T-cell (primary cell): ENCODE measurements around the gene ZSWIM4. TPM values are rescaled to one million over a fixed set of nuclear protein-coding genes. Genes with fewer than 3 reads are reported as not detected.

Experiments used
- ATAC-seq, 4 experiments: fragments of 200-7000 bp in 3 of 4; fragments of 150-1000 bp in 1 of 4; cut with Tn5 transposase; replicated peaks in 1 of 4; 1 replicate in 3 of 4; 2 replicates in 1 of 4; pipeline ENCODE4 v1.10.0; 2021; ENCODE audit warnings: moderate library complexity in 3 of 4, mild to moderate bottlenecking in 2 of 4, moderate number of reproducible peaks in 1 of 4
- CTCF ChIA-PET, 2 donors: fragments of 300-600 bp; sonication (Branson Sonifier 250); formaldehyde crosslinking; loops; one replicate each; lab custom pipeline; 2022; ENCODE audit warnings: antibody characterized with exemption in 2 of 2; lab: Charles Lee
- POLR2A ChIA-PET, 2 donors: fragments of 300-600 bp; sonication (Branson Sonifier 250); formaldehyde crosslinking; loops; one replicate each; lab custom pipeline; 2022; ENCODE audit warnings: antibody characterized with exemption in 2 of 2; lab: Charles Lee
- DNase-seq, 35 experiments: peaks; one replicate each; pipeline versions ENCODE4 v3.0.0 to v3.0.0-alpha.2; 2013 to 2023
- H3K27ac ChIP-seq: one replicate; pipeline ENCODE4 v1.5.1; 2013; ENCODE audit warnings: low read length
- H3K27me3 ChIP-seq, 2 experiments: replicated peaks in 1 of 2; 1 replicate in 1 of 2; 2 replicates in 1 of 2; pipeline versions ENCODE4 v1.6.1 to v1.7.0; 2013; ENCODE audit warnings: low read length in 1 of 2, mixed read lengths in 1 of 2; ENCODE audit not compliant: control insufficient read depth in 2 of 2, insufficient read depth in 2 of 2; ENCODE audit errors: extremely low read depth in 1 of 2
- H3K36me3 ChIP-seq, 2 donors: 1 replicate in 1 of 2; 2 replicates in 1 of 2; pipeline versions ENCODE4 v1.6.1 to v1.7.0; 2013; ENCODE audit warnings: low read length in 1 of 2; ENCODE audit not compliant: control insufficient read depth in 2 of 2, insufficient read depth in 1 of 2; ENCODE audit errors: extremely low read depth in 1 of 2
- H3K4me1 ChIP-seq, 2 experiments: 1 replicate in 1 of 2; 2 replicates in 1 of 2; pipeline versions ENCODE4 v1.6.1 to v1.7.0; 2013; ENCODE audit warnings: low read length in 2 of 2, mixed read lengths in 1 of 2; ENCODE audit not compliant: insufficient read depth in 2 of 2, control insufficient read depth in 1 of 2; ENCODE audit errors: extremely low read depth in 1 of 2
- H3K4me3 ChIP-seq, 2 donors: 1 replicate in 1 of 2; 2 replicates in 1 of 2; pipeline versions ENCODE4 v1.5.1 to v1.7.0; 2013; ENCODE audit warnings: mild to moderate bottlenecking in 2 of 2, low read length in 1 of 2, moderate library complexity in 1 of 2; ENCODE audit not compliant: control insufficient read depth in 1 of 2; ENCODE audit errors: extremely low read depth in 1 of 2
- H3K9me3 ChIP-seq: 2 replicates; pipeline ENCODE4 v1.7.0; 2013
- H3K27ac Mint-ChIP-seq, 2 donors: one replicate each; pipeline ENCODE4 v1.8.0; 2020 to 2021; ENCODE audit warnings: mild to moderate bottlenecking in 2 of 2, mixed read lengths in 2 of 2
- H3K27me3 Mint-ChIP-seq, 2 donors: one replicate each; pipeline ENCODE4 v1.8.0; 2021 to 2022; ENCODE audit warnings: mixed read lengths in 2 of 2
- H3K36me3 Mint-ChIP-seq: one replicate; pipeline ENCODE4 v1.8.0; 2021; ENCODE audit warnings: mixed read lengths
- H3K4me1 Mint-ChIP-seq, 3 donors: one replicate each; pipeline ENCODE4 v1.8.0; 2020 to 2022; ENCODE audit warnings: mixed read lengths in 3 of 3, mild to moderate bottlenecking in 1 of 3
- H3K4me3 Mint-ChIP-seq, 3 donors: one replicate each; pipeline ENCODE4 v1.8.0; 2020 to 2022; ENCODE audit warnings: mild to moderate bottlenecking in 3 of 3, mixed read lengths in 3 of 3, moderate library complexity in 3 of 3
- H3K9me3 Mint-ChIP-seq, 3 donors: one replicate each; pipeline ENCODE4 v1.8.0; 2020 to 2022; ENCODE audit warnings: mixed read lengths in 3 of 3
- WGBS: methylation state at CpG from one replicate; pipeline ENCODE4 v1.1.5; 2013; ENCODE audit warnings: missing lambda C conversion rate; ENCODE audit not compliant: insufficient coverage; 5-methylcytosine and 5-hydroxymethylcytosine counted together
- total RNA-seq, 35 experiments: library from RNA in 6 of 35; stranded (reverse) in 6 of 35; fragments of 120-200 nt in 1 of 35; gene quantifications; one replicate each; pipeline versions ENCODE4 v1.2.1 to v1.2.4 and lab custom pipeline; 2013 to 2026

ZSWIM4 gene
- total RNA-seq, 5 donors from 2014 or later (not counting 1 experiment from before 2014, with no cell fraction given) = 5.4 to 9.8 (median 9.0) TPM

DNA sequence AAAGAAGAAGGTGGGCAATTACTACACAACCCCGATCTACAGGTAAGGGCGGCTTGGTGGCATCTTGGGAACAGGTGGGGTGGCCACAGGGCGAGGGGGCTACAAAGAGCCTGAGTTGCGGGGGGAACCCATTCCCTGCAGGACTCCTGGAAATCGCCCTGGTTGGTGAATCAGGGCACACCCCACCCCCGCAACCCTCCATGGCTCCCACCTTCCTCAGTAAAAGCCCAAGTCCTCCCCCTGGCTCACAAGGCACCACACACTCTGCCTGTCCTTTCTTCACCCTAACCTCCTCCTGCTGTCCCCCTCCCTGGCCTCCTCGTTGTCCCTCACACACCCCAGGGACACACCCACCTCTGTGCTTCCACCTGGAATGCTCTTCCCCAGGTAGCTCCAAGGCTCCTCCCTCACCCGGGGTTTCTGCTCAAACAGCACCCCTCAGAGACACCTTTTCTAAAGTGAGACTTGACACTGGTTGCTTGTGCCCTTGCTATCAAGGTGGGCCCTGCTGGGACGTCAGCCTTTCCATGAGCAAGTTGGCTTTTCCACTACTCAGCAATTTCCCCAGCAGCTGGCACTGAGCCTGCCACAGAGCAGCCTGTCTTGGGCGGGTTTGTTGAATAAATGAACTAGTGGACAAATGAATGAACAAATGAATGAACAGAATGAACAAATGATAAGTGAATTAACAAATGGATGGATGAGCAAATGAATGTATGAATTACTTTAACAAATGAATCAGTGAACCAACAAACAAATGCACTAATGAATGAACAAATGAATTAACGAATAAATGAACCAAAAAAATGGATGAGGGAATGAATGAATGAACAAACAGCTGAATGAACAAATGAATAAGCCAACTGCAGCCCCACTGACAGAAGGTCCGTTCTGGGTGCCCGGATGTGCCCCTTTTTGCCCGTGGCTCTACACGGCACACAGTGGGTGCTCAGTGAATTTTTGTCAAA lies 37.2 kb upstream of the ZSWIM4 start:
- no peak for DNase-seq
- H3K27ac Mint-ChIP-seq = no peak overlapping the region
- Histone ChIP-seq H3K4me3 (no peak overlapping the region), H3K4me1 (peaks cover 0 to 2% of the 10 kb centered on the region in 2 experiments), H3K27ac (no peak overlapping the region), H3K27me3 (no peaks in the 10 kb centered on the region), H3K9me3 (no peaks in the 10 kb centered on the region), H3K36me3 (peaks cover 10 to 74% of the 10 kb centered on the region in 2 donors)
- WGBS = 90% methylated on average over 11 of the region's 15 CpGs
- POLR2A ChIA-PET = interaction anchor here in 1 of 2 donors (0.6 kb wide), 1 partner anchor 19 kb away, joined by 3 read pairs; no protein-coding TSS in a partner anchor
- CTCF ChIA-PET = no interaction called here
- no peak overlapping the region for H3K4me3 Mint-ChIP-seq
- no peak for ATAC-seq
- H3K36me3 Mint-ChIP-seq = peaks cover 33% of the 10 kb centered on the region
- no peaks in the 10 kb centered on the region for H3K9me3 Mint-ChIP-seq
- H3K4me1 Mint-ChIP-seq = peaks cover 0 to 3% (median 1%) of the 10 kb centered on the region in 3 donors
- H3K27me3 Mint-ChIP-seq = no peaks in the 10 kb centered on the region

DNA sequence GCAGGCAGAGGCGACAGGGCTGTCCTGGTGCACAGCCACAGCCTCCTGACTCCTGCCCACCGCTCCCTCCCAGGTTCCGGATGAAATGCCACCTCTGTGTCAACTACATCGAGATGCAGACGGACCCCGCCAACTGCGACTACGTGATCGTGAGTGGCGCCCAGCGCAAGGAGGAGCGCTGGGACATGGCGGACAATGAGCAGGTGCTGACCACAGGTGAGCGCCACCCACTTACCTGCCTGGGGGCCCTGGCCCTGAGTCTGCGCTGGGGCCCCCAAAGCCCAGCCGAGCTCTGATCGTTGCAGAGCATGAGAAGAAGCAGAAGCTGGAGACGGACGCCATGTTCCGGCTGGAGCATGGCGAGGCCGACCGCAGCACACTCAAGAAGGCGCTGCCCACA lies 36.4 kb upstream of the ZSWIM4 start:
- Mint-ChIP-seq H3K27me3 (no peaks in the 10 kb centered on the region), H3K9me3 (no peaks in the 10 kb centered on the region), H3K4me3 (no peak overlapping the region), H3K4me1 (peaks cover 0 to 6% (median 5%) of the 10 kb centered on the region in 3 donors), H3K27ac (no peak overlapping the region), H3K36me3 (peaks cover 33% of the 10 kb centered on the region)
- POLR2A ChIA-PET = interaction anchor here in 1 of 2 donors (0.6 kb wide), 1 partner anchor 19 kb away, joined by 3 read pairs; no protein-coding TSS in a partner anchor
- H3K4me3 ChIP-seq = no peak overlapping the region
- H3K9me3 ChIP-seq = no peaks in the 10 kb centered on the region
- no peak for DNase-seq
- H3K36me3 ChIP-seq = peaks cover 13 to 72% of the 10 kb centered on the region in 2 donors
- no peak overlapping the region for H3K27ac ChIP-seq
- 96% methylated on average over 23 of the region's 24 CpGs for WGBS
- CTCF ChIA-PET = interaction anchor here in 1 of 2 donors (0.6 kb wide), 1 partner anchor 461 kb away, joined by 10 read pairs; no protein-coding TSS in a partner anchor
- no peaks in the 10 kb centered on the region for H3K27me3 ChIP-seq
- ATAC-seq = no peak
- H3K4me1 ChIP-seq = peaks cover 0 to 8% of the 10 kb centered on the region in 2 experiments

DNA sequence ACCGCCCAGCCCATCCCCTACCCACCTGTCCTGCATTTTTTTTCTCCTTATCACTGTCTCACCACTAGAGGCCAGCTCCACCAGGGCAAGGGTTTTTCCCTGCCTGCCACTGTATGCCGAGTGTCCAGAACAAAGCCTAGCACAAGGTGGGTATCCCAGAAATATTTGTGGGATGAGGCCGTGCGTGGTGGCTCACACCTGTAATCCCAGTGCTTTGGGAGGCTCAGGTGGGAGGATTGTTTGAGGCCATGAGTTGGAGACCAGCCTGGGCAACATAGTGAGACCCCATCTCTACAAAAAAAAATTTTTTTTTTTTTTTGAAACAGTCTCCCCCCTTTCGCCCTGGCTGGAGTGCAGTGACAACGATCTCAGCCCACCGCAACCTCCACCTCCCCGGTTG lies 33.8 kb upstream of the ZSWIM4 start:
- H3K9me3 ChIP-seq = no peaks in the 10 kb centered on the region
- Mint-ChIP-seq H3K36me3 (peaks cover 20% of the 10 kb centered on the region), H3K27ac (no peak overlapping the region), H3K4me1 (peaks cover 15 to 22% (median 17%) of the 10 kb centered on the region in 3 donors), H3K4me3 (no peak overlapping the region), H3K27me3 (no peaks in the 10 kb centered on the region), H3K9me3 (no peaks in the 10 kb centered on the region)
- no peak overlapping the region for H3K4me3 ChIP-seq
- ChIA-PET CTCF (no interaction called here), POLR2A (interaction anchor here (0.6 to 0.7 kb wide), 2 partner anchors 11 to 62 kb away, joined by 3 read pairs; no protein-coding TSS in a partner anchor)
- H3K27me3 ChIP-seq = no peaks in the 10 kb centered on the region
- WGBS = 75% methylated on average over 2 of the region's 8 CpGs
- DNase-seq (no peak), ATAC-seq (no peak)
- no peak overlapping the region for H3K27ac ChIP-seq
- peaks cover 7 to 51% of the 10 kb centered on the region in 2 donors for H3K36me3 ChIP-seq
- peaks cover 0 to 26% of the 10 kb centered on the region in 2 experiments for H3K4me1 ChIP-seq

DNA sequence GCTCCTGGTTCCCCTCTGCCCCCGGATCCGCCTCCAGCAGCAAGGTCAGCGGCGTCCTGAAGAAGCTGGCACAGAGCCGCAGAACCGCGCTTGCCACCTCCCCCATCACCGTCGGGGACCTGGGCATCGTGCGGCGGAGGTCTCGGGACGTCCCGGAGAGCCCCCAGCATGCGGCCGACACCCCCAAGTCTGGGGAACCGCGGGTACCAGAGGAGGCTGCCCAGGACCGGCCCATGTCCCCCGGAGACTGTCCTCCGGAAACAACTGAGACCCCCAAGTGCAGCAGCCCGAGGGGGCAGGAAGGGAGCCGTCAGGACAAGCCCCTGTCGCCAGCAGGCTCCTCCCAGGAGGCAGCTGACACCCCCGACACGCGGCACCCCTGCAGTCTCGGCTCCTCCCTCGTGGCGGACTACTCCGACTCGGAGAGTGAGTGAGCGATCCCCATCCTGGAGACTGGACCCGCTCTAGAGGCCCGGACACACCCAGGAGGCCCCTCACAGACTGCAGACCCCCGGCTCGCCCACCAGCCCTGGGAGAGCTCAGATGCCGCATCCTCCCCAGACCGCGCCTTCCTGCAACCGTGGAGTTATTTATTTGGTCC lies 32.5 kb upstream of the ZSWIM4 start:
- Histone ChIP-seq H3K27me3 (no peaks in the 10 kb centered on the region), H3K9me3 (no peaks in the 10 kb centered on the region), H3K36me3 (peaks cover 7 to 38% of the 10 kb centered on the region in 2 donors), H3K4me1 (peaks cover 0 to 26% of the 10 kb centered on the region in 2 experiments), H3K4me3 (no peak overlapping the region), H3K27ac (no peak overlapping the region)
- ATAC-seq (no peak), DNase-seq (no peak)
- H3K4me3 Mint-ChIP-seq = peak overlapping the region in 2 of 3 donors; percentile 24 to 93
- peaks cover 16 to 22% (median 19%) of the 10 kb centered on the region in 3 donors for H3K4me1 Mint-ChIP-seq
- H3K36me3 Mint-ChIP-seq = peaks cover 15% of the 10 kb centered on the region
- H3K27me3 Mint-ChIP-seq = no peaks in the 10 kb centered on the region
- ChIA-PET CTCF (no interaction called here), POLR2A (interaction anchor here in 1 of 2 donors (0.6 kb wide), 1 partner anchor 256 kb away, joined by 3 read pairs; no protein-coding TSS in a partner anchor)
- no peak overlapping the region for H3K27ac Mint-ChIP-seq
- no peaks in the 10 kb centered on the region for H3K9me3 Mint-ChIP-seq
- 93% methylated on average over 31 of the region's 42 CpGs for WGBS

DNA sequence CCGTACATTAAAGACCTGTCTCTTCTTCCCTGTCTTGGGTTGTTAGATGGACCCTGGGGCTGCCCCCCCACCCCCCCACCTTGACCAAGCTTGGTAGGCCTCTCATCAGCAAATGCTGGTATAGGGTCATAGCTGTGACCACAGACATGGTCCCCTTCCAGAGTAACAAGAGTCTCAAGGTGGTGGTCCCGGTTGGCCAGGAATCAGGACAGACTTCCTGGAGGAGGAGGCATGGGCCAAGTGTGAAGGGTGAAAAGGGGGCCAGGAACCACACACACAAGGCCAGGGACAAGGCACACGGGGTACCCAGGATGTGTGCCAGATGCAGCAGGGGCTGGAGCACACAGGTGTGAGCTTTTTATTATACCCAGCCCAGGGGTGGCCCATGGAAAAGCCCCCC lies 32.0 kb upstream of the ZSWIM4 start:
- no peaks in the 10 kb centered on the region for H3K27me3 Mint-ChIP-seq
- peak overlapping the region in 1 of 2 donors; percentile 72 for H3K27ac Mint-ChIP-seq
- no peaks in the 10 kb centered on the region for H3K9me3 Mint-ChIP-seq
- Histone ChIP-seq H3K4me3 (no peak overlapping the region), H3K9me3 (no peaks in the 10 kb centered on the region), H3K4me1 (peaks cover 0 to 26% of the 10 kb centered on the region in 2 experiments), H3K36me3 (peaks cover 7 to 33% of the 10 kb centered on the region in 2 donors), H3K27ac (no peak overlapping the region), H3K27me3 (no peaks in the 10 kb centered on the region)
- ATAC-seq (no peak), DNase-seq (no peak)
- H3K4me1 Mint-ChIP-seq = peaks cover 16 to 22% (median 19%) of the 10 kb centered on the region in 3 donors
- CTCF ChIA-PET = no interaction called here
- H3K36me3 Mint-ChIP-seq = peaks cover 14% of the 10 kb centered on the region
- 75% methylated on average over 1 of the region's 3 CpGs for WGBS
- H3K4me3 Mint-ChIP-seq = peak overlapping the region; percentile 72 to 93 (median 82)
- POLR2A ChIA-PET = interaction anchor here in 1 of 2 donors (0.6 kb wide), 1 partner anchor 256 kb away, joined by 3 read pairs; no protein-coding TSS in a partner anchor
